Cortex of kidney (tissue), 1 donor: ENCODE data around the gene DICER1.

Experiments used
- DNase-seq: peaks from one replicate; lab custom pipeline; 2025; lab: John Stamatoyannopoulos, UW

DICER1 gene

DNA sequence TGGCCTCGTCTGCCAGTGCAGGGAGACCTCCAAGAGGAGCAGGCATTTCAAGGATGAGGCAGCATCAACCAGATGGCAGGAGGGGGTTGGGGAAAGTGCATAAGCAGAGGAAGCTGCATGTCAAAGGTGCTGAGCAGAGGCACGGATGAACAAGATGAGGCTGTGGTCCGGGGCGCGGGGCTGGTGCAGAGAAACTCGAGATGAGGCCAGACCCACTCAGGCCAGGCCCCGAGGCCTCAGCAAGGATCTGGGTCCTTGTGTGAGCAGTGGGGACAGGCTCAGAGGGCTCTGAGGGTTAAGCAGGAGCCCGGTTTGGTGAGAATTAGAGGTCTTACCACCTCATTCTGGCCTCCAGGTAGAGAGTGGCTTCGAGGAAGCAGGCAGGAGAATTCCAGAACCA, 98.8 kb downstream of the DICER1 start:
- no peak for DNase-seq

DNA sequence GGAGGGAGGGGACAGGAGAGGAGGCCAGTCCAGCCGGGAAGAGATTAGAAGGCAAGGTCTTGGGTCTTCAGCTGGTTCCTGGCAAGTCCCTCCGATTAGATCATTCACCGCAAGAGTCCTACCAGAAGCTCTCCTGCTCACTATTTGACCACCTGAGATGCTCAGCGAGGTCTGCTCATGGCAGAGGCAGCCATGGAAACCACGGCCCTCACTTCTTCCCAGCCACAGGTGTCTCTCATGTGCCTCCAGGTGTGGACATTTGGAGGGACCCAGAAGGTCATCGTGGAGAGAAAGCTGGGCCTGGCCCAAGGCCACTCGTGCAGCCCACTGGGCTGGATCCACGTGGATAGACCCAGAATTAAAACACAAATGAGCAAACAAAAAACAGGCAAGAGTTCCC, 99.5 kb downstream of the DICER1 start:
- DNase-seq = no peak

DNA sequence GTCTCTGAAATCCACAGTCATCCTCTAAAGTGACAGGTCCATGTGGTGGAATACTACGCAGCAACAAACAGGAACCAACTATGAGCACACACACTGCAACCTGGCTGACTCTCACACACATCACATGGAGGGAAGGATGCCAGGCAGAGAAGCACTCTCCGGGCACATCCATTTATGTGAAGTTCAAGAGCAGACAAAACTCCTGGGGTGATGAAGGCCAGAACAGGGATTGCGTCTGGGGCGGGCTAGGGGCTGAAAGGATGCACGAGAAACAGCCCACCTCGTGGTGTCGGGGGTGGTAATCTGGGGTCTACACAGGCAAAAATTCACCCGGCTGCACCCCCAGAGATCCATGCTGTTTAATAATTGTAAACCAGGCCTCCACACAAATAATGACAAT, 100.2 kb downstream of the DICER1 start:
- no peak for DNase-seq

DNA sequence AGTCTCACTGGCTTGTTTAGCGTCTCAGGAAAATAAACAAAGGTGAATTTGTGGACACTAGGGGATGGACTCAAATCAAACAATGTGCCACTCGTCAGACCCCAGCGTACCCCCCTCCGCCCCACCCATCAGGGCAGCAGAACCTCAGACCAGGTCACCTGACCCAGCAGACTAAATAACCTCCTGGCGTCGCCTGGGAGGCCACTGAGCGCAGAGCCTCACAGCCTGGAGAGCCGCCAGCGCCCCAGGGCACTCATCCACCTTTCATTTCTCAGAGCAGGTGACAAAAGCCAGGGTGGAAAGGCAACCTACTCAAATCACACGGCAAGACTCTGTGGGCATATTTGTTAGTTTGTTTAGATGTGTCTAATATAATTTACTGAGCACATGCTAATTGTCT, 100.9 kb downstream of the DICER1 start:
- no peak for DNase-seq

DNA sequence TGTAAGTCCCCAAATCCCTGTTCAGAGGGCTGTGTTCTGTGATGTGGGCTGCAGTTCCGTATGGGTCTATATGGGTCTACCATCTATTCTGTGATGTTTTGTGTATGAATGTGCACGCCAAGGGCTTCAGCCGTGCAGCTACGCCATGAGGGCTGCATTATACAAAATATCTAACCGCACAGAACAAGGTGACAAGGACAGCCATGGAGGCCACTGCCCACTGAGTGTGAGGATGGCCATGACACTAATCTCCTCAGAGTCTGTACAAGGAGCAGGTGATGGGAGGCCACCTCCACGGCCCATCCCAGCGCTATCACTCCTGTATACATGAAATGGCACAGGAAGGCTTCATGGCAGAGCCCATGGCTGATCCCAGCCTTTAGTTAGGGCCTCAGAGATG, 102.0 kb downstream of the DICER1 start:
- DNase-seq = no peak

DNA sequence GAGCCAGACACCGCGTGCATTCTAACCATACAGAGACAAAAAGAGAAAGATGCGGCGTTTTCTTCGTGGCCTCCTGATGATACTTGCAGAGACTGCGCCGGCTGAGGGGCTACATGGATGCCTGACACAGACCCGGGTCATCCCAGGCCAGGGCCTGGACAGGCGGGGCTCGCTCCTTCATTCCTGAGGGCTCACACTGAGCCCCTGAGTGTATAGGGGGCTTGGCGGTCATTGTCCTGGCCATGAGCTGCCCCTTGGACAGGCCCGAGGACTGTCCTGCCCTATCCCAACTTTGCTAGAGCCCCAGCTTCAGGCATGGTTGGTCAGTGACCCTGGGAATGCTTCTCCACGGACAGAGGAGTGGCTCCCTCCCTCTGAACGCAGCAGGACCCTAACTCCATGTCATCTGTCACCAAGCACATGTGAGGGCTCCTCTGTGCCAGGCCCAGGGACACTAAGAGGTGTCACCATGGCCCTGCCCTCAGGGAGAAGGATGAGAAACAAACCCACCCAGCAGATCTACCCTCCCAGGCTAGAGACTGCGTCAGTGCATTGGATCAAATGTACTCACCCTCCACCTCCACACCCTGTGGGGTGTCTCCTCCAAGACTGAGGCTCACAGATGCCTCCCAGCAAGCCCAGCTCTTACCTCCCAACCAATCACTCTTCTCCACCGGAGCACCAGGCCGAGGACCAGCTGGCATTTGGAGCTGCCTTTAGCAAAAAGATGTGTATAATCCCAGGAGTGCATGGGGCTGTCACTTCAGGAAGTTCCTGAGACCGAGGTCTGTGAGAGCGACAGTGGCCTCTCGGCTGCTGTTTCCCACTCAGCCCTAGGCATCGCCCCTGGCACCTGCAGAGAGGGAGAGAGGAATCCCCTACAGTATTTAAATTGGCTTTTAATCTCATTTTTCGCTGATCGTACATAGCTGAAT, 102.7 kb downstream of the DICER1 start:
- DNase-seq = no peak

DNA sequence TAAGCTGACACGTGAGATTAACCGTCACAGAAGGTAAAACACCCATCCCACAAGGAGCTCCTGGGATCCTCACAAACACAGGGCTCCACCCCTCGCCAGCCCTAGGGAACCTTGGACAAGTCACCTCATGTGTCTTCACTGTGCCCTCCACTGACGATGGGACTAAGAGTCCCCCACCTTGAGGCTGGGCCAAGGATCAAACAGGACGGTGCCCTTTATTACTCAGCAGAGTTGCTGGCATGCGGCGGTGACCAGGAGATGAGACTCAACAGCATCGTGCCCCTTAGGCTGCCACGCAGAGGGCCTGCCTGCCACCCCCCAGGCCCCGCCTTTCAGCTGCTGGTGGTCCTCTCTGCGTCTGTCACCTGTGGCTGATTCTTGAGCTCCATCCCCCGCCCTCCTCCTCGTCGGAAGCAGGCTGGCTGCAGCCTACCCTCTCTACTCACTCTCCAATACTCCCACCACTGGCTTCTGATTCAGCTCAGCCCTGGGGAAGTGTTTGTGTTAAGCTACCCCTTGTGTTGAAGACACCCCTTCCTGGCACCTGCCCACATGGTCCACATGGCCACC, 105.2 kb downstream of the DICER1 start:
- DNase-seq = no peak

DNA sequence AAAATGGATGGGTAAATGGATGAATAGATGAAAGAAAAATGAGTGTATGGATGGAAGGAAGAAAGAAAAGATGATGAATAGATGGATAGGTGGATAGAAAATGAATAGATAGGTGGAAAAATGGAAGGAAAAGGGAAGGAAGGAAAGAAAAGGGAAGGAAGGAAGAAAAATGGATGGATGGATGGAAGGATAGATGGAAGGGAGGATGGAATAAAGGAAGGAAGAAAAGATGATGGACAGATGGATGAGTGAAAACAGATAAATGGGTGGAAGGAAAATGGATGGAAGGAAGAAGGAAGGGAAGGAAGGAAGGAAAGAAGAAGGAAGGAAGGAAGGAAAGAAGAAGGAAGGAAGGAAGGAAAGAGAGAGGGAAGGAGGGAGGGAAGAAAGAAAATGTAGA, 107.4 kb downstream of the DICER1 start:
- no peak for DNase-seq

DNA sequence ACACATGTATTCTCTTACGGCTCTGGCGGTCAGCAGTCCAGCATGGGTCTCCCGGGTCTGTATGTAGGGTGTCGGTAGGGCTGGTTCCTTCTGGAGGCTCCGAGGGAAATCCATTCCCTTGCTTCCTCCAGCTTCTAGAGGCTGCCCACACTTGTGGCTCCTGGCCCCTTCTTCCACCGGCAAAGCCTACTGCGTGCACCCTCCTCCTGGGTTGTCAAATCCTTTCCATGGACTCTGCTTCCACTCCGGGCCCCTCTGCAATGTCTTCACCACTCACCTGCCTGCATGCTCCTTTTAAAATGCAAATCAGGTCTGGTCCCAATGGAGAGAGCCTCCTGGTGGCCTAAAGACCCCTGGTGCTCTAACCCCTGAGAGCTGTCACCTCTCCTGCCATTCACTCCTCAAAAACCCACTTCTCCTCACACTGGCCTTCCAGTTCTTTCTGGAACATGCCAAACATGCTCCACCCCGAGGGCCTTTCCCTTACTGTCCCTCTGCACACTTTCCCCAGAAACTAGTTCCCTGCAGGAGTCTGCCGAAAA, 108.5 kb downstream of the DICER1 start:
- DNase-seq = no peak

DNA sequence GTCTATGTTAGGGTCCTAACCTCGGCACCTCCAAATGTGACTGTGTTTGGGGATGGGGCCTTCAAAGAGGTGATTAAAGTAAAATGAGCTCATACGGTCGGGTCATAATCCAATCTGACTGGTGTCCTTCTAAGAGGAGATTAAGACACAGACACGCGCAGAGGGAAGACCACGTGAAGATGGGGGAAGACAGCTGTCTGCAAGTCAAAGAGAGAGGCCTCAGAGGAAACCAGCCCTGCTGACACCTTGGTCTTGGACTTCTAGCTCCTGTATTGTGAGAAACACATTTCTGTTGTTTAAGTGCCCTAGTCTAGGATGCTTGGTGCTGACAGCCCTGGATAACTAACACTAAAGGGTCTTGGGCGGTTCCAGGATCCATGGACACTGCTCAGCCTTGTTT, 109.6 kb downstream of the DICER1 start:
- no peak for DNase-seq

DNA sequence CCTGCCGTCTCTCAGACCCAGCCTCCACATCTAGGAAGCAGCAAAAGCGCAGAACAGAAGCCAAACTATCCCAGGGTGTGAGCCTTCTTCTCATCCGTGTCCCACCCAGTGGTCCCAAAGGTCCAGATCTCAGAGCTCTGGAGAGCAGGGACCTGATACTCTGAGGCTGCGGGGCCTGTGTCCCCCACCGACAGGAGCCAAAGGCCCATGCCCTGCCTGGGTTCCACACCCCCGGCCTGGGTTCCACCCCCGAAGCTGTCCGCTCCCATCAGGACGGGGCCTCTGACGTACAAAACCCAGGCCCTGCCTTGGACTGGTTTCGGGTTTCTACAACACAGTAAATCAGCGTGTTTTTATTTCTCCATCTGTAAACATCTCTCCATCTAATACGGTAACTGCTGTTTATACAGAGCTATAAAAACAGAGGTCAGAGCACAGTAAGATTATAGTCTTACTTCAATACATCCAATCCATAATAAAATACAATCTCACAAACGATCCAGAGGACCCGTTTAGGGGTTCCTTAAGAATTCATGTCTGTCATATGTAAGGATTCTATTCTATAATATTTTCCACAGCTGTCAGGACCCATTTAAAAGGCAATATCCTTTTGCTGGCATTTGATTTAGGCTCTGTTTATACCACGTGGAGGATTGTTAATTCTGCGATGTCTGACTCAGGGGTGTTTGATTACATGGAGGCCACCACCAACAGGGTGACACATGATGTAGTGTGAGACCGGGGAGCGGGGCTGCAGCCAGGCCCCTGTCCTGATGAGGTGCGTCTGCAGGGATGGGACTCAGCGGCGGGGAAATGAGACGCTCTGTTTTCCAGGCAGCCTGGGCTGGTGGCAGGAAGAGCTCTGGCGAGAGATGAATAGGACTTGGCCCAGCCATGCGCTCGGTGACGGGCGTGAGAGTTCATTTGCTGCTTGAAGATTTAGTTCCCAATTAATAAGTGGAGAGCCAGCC, 110.3 kb downstream of the DICER1 start:
- DNase-seq = no peak

DNA sequence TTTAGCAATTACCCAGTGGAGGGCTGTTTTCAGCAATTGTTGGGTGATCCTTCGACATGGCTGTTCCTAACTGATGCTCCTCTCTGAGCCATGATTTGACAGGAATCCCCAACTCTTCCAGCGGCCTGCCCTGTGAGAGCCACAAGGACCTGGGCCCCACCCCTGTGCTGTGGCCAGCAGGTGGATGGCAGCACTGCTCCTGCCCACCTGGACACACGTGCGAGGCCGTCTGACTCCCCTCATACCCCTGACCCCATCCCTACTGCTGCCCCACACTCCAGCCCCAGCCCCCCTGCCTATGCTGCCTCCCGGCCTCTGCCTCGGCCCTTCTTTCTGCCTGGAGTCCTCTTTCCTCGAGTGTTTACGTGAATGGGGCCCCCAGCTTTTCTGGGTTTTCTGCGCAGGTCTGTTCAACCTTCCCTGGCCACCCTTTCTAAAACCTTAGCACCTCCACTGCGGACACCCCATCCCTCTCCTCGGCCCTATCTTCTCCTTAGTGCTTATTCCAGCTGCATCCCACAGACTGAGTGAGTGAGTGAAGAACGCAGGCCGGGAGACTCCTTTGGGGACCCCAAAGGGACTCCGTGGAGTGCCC, 111.4 kb downstream of the DICER1 start:
- DNase-seq = no peak

DNA sequence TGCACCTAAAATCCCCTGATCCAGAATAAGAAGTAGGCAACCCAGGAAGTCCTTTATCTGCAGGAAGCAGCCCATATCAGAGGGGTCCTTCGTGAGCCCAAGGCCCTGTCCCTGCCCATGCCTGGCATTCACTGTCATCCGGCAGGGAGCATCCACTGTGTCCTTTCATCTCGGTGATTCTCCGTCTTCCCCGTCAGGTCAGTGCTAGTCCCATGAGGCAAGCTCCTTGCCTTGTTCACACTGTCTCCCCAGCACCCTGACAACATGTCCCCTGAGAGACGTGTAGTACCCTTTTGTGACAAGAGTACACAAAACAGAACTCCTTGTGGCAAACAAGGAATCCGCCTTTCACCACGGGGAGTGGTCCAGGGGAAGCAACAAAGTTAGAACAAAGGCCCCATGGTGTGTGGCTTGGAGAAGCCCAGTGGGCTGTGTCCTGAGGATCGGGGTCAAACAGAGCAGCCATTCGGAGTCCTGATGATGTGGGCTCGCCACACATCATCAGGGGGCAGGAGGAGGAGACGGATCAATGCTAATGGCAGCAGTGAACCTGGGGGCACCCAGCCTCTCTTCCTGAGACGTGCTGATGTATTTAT, 112.1 kb downstream of the DICER1 start:
- DNase-seq = no peak

DNA sequence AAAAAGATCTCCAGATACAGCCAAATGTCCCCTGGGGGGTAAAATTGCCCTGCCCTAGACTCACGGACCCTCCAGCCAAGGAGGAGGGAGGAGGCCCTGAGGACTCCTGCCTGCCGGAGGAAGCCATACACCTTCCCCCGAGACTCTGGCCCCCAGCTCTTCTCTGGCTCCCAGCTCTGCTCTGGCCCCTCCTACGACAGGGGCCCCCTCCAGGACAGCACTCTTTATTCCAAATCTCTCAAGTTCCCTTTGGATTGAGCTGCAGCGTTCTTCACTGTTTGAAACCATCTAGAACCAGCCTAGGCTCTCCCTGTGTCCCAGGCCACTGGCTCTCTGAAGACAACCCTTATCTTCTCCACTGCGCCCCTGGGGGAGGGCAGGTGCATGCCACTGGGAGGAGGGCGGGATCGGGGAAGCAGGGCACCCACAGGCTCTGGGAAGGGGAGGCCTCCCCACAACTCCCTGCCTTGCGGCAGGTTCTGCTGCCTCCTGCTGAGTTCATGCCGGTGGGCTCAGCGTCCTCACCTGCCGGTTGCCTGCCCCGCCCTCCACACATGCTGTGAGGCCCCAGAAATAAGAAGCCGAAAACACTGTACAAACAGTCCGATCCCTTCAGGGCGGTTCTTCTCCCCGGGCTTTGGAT, 112.7 kb downstream of the DICER1 start:
- no peak for DNase-seq

DNA sequence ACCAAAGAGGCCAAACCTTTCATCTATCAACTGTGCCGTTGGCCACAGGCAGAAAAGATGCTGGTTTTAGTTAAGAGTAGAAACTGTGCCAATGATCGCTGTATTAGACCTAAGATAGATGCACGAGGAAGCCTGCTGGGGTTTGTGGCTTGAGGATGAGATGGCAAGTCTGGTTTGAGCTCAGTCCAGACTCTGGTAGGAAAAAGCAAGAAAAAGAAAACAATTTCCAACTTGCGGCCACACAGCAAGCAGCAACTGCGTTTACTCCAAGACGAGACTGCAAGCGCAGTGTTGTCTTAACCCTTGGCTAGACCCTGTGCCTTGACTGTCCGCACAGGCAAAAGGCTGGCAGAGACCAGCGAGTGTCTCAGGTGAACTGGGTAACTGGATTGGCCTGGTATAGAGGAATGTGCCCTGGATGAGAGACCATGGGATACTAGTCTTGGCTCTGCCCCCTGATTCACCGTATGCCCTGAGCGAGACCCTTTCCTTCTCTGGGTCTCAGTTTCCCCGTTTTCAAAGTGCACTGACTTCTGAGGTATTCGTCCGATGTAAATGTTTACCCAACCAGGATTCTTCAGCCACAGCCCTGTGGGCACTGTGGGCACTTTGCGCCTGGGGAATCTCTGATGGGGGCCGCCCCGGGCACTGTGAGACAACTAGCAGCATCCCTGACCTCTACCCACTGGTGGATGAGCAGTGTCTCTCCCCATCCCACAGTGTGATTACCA, 113.4 kb downstream of the DICER1 start:
- no peak for DNase-seq

DNA sequence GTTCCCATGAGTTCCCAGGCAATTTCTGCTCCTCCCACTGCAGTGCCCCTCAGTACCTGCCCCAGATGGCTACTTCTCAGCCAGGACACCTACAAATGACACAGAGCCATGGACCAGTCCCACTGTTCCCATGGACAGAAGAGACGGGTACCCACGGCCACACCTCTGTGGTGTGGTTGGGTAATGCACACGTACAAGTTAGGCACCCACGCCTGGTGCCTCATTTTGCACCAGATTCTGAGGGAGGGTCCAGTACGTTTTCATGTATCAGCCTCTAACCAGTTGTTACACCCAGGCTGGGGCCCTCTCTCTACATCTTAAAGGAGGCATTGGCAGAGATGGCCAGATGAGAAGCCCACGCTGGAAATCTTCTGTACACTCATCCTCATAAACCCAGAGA, 114.0 kb downstream of the DICER1 start:
- DNase-seq = no peak

DNA sequence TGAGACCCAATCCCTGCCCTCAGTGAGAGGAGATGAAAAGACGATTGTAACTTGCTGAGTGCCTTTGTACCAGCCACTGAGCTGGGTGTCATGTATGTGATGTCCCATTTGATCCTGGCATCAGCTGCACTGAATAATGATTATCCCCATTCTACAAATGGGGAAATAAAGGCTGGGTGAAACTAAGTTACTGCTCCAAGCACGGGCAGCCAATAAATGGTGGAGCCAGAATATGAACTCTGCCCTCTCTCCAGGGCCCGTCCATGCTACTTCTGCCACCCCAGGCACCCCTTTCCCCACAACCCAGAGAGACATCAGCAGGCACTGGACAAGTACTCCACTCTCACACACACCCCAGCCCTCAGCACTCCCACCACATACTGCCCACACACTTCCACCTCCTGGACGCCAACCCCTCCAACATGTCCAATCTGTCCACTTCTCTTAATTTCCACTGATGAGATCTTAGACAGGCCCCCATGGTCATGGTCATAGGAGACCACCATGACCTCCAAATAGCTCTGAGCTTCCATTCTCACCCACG, 115.8 kb downstream of the DICER1 start:
- no peak for DNase-seq

DNA sequence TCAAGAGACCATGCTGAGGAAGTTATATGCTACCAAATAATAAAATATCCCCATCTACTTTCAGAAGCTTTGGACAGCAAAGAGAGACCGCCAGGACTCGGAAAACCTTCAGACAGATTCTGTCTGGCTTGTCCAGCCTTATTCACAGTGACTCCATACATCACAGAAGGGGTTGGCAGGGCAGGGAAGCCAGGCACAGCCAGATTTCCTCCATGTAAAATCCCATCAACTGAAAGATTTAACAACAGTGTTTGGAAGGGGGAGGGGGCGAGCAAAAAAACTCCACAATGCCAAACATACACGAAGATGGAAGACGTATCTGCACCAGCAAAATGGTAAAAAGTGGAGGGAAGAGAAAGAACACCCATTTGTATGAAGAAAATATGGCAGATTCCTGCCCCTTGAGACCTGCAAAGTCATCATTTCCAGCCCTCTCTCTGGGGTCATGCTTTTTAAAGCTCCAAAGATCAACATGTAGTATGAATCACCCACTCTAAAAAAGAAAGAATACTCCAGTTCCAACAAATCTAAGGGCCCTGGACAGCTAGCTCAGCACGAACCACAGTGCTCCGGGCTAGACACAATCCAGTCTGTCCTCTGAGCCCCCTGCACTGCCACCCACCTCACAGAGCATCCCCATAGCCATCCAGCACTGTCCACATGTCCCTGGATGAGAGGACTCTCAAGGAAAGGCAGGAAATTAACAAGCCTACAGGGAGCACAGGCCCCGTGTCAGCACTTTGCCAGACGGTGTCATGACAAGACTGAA, 116.4 kb downstream of the DICER1 start:
- DNase-seq = no peak

DNA sequence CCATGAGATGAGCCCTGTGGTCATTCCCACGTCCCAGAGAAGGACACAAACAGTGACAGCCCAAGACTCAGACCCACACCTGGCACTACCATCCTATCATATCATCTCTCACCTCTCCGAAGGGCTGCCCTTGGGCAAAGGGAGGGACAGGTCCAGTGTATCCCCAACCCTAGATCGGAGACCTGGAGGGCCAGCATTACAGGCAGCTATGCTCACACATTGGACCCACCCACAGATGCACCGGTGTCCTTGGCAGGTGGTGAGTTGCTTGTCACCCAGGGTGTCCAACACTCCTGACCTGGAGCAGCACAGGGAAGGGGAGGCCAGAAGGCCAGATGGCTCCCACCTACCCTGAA, 117.4 kb downstream of the DICER1 start:
- no peak for DNase-seq
